Right lobe of liver (tissue), 6 donors: Measurements from ENCODE around the gene TAS2R46. TPM values are rescaled to one million over a fixed set of nuclear protein-coding genes. Genes with fewer than 3 reads are reported as not detected.

Source experiments
- ATAC-seq, 4 donors: fragments of 200-7000 bp; cut with Tn5 transposase; one replicate each; pipeline ENCODE4 v1.9.1; 2020; ENCODE audit warnings: mild to moderate bottlenecking in 4 of 4, moderate library complexity in 4 of 4
- DNase-seq, 3 donors: peaks; one replicate each; pipeline ENCODE4 v3.0.0-alpha.2; 2020
- H3K27ac ChIP-seq, 3 donors: fragments of 200-600 bp; one replicate each; pipeline ENCODE4 v1.8.0; 2022
- H3K27me3 ChIP-seq, 2 donors: fragments of 200-600 bp; one replicate each; pipeline ENCODE4 v1.8.0; 2022
- H3K36me3 ChIP-seq, 4 donors: fragments of 200-600 bp; sonication (generic) in 1 of 4; one replicate each; pipeline versions ENCODE4 v1.5.1 to v1.8.0; 2017 to 2022; ENCODE audit warnings: control low read depth in 1 of 4
- H3K4me1 ChIP-seq, 4 donors: fragments of 200-600 bp; sonication (generic) in 1 of 4; one replicate each; pipeline versions ENCODE4 v1.5.1 to v1.8.0; 2017 to 2022; ENCODE audit warnings: control low read depth in 1 of 4
- H3K4me3 ChIP-seq, 3 donors: fragments of 200-600 bp; one replicate each; pipeline ENCODE4 v1.8.0; 2022
- H3K9me3 ChIP-seq, 4 donors: fragments of 200-600 bp; sonication (generic) in 1 of 4; one replicate each; pipeline versions ENCODE4 v1.5.1 to v1.8.0; 2017 to 2022; ENCODE audit warnings: control low read depth in 1 of 4
- CTCF ChIP-seq, 4 donors: fragments of 200-600 bp in 3 of 4; fragments of 450-650 bp in 1 of 4; IDR thresholded peaks; one replicate each; pipeline versions ENCODE4 v1.5.1 to v1.8.0; 2016 to 2022; ENCODE audit warnings: antibody characterized with exemption in 4 of 4, mild to moderate bottlenecking in 2 of 4
- POLR2A ChIP-seq: fragments of 450-650 bp; IDR thresholded peaks from one replicate; pipeline ENCODE4 v1.6.1; 2017; ENCODE audit warnings: antibody characterized with exemption, mild to moderate bottlenecking
- WGBS: methylation state at CpG from one replicate; pipeline ENCODE4 v1.1.6; 2018; ENCODE audit warnings: low coverage, low lambda C conversion rate; ENCODE audit not compliant: insufficient coverage; ENCODE audit errors: missing lambda C conversion rate; 5-methylcytosine and 5-hydroxymethylcytosine counted together
- intact Hi-C, 2 donors: fragments of 100-400 bp; cut with DNase I; formaldehyde crosslinking; loops; one replicate each; pipeline versions ENCODE4 v1.11.2 to v1.14.1; 2022
- total RNA-seq, 6 experiments: library from RNA; depleted of rRNA in 2 of 6; stranded (reverse); fragments of >200 nt in 2 of 6; fragmentation: NEBNext Ultra II Directional in 3 of 6; extraction: Animal tissue kit (Norgen Biotek cat#: 25700) in 3 of 6; gene quantifications; one replicate each; pipeline versions ENCODE4 v1.1.0 to v1.2.4, GENCODE V29; 2016 to 2023
- donor health status: DM: no; HTN: yes; CAD: no.
- donor health status: DM: no; HTN: no; CAD: no.
- donor health status: DM: no; HTN: no; CAD: no.
- donor health status: DM: no; HTN: yes; CAD: no.
- donor health status: DM: no; HTN: yes; CAD: no.

The TAS2R46 gene
- total RNA-seq, 6 experiments from 2014 or later, result 0.51 to 2.6 (median 0.88) TPM

DNA sequence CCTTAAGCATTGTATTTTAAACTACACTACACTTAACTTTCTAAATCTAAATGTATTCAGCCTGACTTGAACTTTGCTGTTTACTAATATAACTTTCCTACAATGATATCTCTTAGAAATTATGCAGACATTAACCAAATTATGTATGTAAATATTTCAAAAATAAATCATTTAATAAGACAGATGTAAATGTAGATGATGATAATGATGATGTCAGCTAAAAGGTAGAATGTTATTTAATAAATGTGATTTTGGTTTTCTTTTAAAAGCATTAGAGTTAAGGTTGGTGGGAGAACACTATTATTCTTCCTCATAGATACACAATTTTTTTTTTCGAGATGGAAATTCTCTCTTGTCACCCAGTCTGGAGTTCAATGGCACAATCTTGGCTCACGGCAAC lies 19.9 kb upstream of the TAS2R46 start:
- Histone ChIP-seq H3K36me3 (no peaks in the 10 kb centered on the region), H3K27ac (no peak overlapping the region), H3K4me3 (no peak overlapping the region), H3K4me1 (no peaks in the 10 kb centered on the region), H3K27me3 (no peaks in the 10 kb centered on the region), H3K9me3 (no peaks in the 10 kb centered on the region)
- no peak for DNase-seq
- ATAC-seq, result no peak
- intact Hi-C loops, result no loop called here
- 95% methylated on average over 2 of the region's 2 CpGs for WGBS
- no peak for TF ChIP-seq POLR2A
- TF ChIP-seq CTCF (IDR thresholded peaks at IDR 0.05), result no peak

DNA sequence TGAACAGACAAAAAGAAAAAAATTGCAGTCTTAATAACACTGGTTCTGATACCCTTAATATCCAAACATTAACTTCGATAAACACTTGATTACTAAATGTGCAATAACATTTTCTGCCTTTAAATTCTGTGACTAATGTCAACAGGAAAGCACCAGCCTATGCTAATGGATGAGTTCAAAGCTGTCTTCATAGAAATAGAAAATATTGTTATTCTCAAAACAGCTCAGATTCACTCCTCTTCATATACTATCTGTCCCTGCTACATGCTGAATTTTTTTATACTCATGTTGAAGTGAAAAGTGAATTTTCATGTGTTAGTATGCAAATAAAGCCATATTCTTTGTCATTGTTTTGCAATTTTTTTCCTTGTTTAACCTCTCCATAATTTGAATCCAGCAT lies 16.2 kb upstream of the TAS2R46 start:
- intact Hi-C loops, result no loop called here
- 83% methylated on average over 1 of the region's 1 CpG for WGBS
- Histone ChIP-seq H3K9me3 (no peaks in the 10 kb centered on the region), H3K36me3 (no peaks in the 10 kb centered on the region), H3K4me1 (no peaks in the 10 kb centered on the region), H3K27ac (no peak overlapping the region), H3K27me3 (no peaks in the 10 kb centered on the region), H3K4me3 (no peak overlapping the region)
- TF ChIP-seq CTCF (IDR thresholded peaks at IDR 0.05) (no peak), POLR2A (no peak)
- no peak for ATAC-seq
- no peak for DNase-seq

DNA sequence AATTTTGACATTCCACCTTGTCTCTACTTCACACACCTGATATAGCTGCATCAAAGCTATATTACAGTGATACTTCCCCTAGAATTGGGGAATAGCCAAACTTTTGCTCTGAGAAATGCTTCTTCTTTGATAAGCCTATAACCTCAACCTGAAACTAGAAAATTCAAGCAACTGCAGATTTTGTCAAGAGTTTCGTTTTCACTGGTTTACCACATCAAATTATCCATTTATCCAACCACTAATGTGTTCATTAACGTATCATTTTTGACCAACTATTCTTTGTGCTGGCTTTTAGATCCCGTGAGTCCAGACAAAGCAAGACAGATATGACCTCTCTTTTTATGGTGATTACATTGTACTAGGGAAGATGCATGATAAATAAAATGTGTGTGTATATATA lies 13.5 kb upstream of the TAS2R46 start:
- H3K27ac ChIP-seq, result no peak overlapping the region
- no peaks in the 10 kb centered on the region for H3K9me3 ChIP-seq
- H3K36me3 ChIP-seq, result no peaks in the 10 kb centered on the region
- no peak overlapping the region for H3K4me3 ChIP-seq
- WGBS, result 65% methylated on average over 3 of the region's 3 CpGs
- peaks cover 0 to 5% (median 0%) of the 10 kb centered on the region in 4 donors for H3K4me1 ChIP-seq
- TF ChIP-seq POLR2A (no peak), CTCF (IDR thresholded peaks at IDR 0.05) (no peak)
- ATAC-seq (no peak), DNase-seq (no peak)
- H3K27me3 ChIP-seq, result no peaks in the 10 kb centered on the region
- intact Hi-C loops, result no loop called here

- H3K36me3 ChIP-seq, result no peaks in the 10 kb centered on the region
- ATAC-seq, result peak in 1 of 4 donors; percentile 91
- 47% methylated on average over 4 of the region's 4 CpGs for WGBS
- no peak overlapping the region for H3K4me3 ChIP-seq
- H3K9me3 ChIP-seq, result no peaks in the 10 kb centered on the region
- H3K27me3 ChIP-seq, result no peaks in the 10 kb centered on the region
- H3K4me1 ChIP-seq, result peaks cover 0 to 8% (median 0%) of the 10 kb centered on the region in 4 donors
- DNase-seq, result no peak
- H3K27ac ChIP-seq, result no peak overlapping the region
- TF ChIP-seq CTCF (IDR thresholded peaks at IDR 0.05) (no peak), POLR2A (no peak)
- intact Hi-C loops, result no loop called here
Observed at GRCh38 chr12:11071414-11071813, 9.3 kb upstream of the TAS2R46 start.

- Histone ChIP-seq H3K9me3 (no peaks in the 10 kb centered on the region), H3K36me3 (no peaks in the 10 kb centered on the region), H3K27ac (no peak overlapping the region), H3K27me3 (no peaks in the 10 kb centered on the region), H3K4me1 (peaks cover 0 to 8% (median 0%) of the 10 kb centered on the region in 4 donors), H3K4me3 (no peak overlapping the region)
- TF ChIP-seq POLR2A (no peak), CTCF (IDR thresholded peaks at IDR 0.05) (no peak)
- no peak for DNase-seq
- 33% methylated on average over 1 of the region's 1 CpG for WGBS
- intact Hi-C loops, result no loop called here
- ATAC-seq, result no peak
Observed at GRCh38 chr12:11070999-11071398, 8.9 kb upstream of the TAS2R46 start.
